Sigmoid colon (tissue), 7 donors: ENCODE data around the gene COQ7. TPM values are rescaled to one million over a fixed set of nuclear protein-coding genes. Genes with fewer than 3 reads are reported as not detected.

ENCODE experiments used
- DNase-seq: peaks from one replicate; pipeline ENCODE4 v3.0.0-alpha.2; 2019
- H3K27ac ChIP-seq, 4 donors: fragments of 200-600 bp; sonication (generic); one replicate each; pipeline ENCODE4 v1.5.1; 2016 to 2019; ENCODE audit warnings: mild to moderate bottlenecking in 1 of 4
- H3K27me3 ChIP-seq, 3 donors: fragments of 200-600 bp; sonication (generic); one replicate each; pipeline ENCODE4 v1.5.1; 2019; ENCODE audit warnings: mild to moderate bottlenecking in 1 of 3
- H3K36me3 ChIP-seq, 4 donors: fragments of 200-600 bp; sonication (generic); one replicate each; pipeline ENCODE4 v1.5.1; 2016 to 2019
- H3K4me1 ChIP-seq, 4 donors: fragments of 200-600 bp; sonication (generic); one replicate each; pipeline ENCODE4 v1.5.1; 2017 to 2019
- H3K4me3 ChIP-seq, 4 donors: fragments of 200-600 bp; sonication (generic); one replicate each; pipeline ENCODE4 v1.5.1; 2017 to 2019; ENCODE audit warnings: mild to moderate bottlenecking in 2 of 4, moderate library complexity in 1 of 4
- H3K9me3 ChIP-seq, 4 donors: fragments of 200-600 bp in 3 of 4; sonication (generic) in 3 of 4; one replicate each; pipeline versions ENCODE4 v1.5.1 to v1.6.1; 2013 to 2019
- EP300 ChIP-seq, 4 donors: sonication (generic); formaldehyde crosslinking; IDR thresholded peaks; one replicate each; pipeline ENCODE4 v1.6.1; 2017; ENCODE audit warnings: antibody characterized with exemption in 4 of 4
- POLR2A ChIP-seq, 2 donors: fragments of 450-650 bp; IDR thresholded peaks; one replicate each; pipeline ENCODE4 v1.6.1; 2016; ENCODE audit warnings: antibody characterized with exemption in 2 of 2, mild to moderate bottlenecking in 2 of 2, moderate library complexity in 2 of 2
- POLR2AphosphoS5 ChIP-seq, 4 donors: sonication (generic); formaldehyde crosslinking; IDR thresholded peaks; one replicate each; pipeline ENCODE4 v1.6.1; 2017; ENCODE audit warnings: antibody characterized with exemption in 4 of 4
- WGBS, 2 donors: extraction: QIAGEN DNeasy Blood & Tissue Kit; methylation state at CpG; one replicate each; pipeline ENCODE4 v1.1.7; 2013; 5-methylcytosine and 5-hydroxymethylcytosine counted together
- intact Hi-C: fragments of 100-400 bp; cut with DNase I; formaldehyde crosslinking; loops from one replicate; pipeline ENCODE4 v1.15.1; 2023
- polyA plus RNA-seq, 3 donors: library from polyadenylated mRNA; stranded (reverse); fragments of 200-250 nt; gene quantifications; one replicate each; pipeline ENCODE4 v1.2.3, GENCODE V29; 2013
- total RNA-seq, 4 donors: library from RNA; depleted of rRNA; stranded (reverse); fragments of >200 nt; gene quantifications; one replicate each; pipeline ENCODE4 v1.1.0, GENCODE V29; 2016
- TF ChIP-seq, protein P1 (sequence below), 4 experiments: fragments of 450-650 bp in 3 of 4; fragments of 200-600 bp in 1 of 4; IDR thresholded peaks; one replicate each; pipeline ENCODE4 v1.5.1; 2016 to 2019; ENCODE audit warnings: antibody characterized with exemption in 4 of 4, mild to moderate bottlenecking in 3 of 4, moderate library complexity in 2 of 4
- donor health status: healthy with polysubstance abuse.
- donor health status: Bipolar disorder and iron deficiency.
- donor health status: healthy.

Gene COQ7
- total and polyA plus RNA-seq, 7 donors, result 14.4 to 22.2 (median 19.7) TPM

DNA sequence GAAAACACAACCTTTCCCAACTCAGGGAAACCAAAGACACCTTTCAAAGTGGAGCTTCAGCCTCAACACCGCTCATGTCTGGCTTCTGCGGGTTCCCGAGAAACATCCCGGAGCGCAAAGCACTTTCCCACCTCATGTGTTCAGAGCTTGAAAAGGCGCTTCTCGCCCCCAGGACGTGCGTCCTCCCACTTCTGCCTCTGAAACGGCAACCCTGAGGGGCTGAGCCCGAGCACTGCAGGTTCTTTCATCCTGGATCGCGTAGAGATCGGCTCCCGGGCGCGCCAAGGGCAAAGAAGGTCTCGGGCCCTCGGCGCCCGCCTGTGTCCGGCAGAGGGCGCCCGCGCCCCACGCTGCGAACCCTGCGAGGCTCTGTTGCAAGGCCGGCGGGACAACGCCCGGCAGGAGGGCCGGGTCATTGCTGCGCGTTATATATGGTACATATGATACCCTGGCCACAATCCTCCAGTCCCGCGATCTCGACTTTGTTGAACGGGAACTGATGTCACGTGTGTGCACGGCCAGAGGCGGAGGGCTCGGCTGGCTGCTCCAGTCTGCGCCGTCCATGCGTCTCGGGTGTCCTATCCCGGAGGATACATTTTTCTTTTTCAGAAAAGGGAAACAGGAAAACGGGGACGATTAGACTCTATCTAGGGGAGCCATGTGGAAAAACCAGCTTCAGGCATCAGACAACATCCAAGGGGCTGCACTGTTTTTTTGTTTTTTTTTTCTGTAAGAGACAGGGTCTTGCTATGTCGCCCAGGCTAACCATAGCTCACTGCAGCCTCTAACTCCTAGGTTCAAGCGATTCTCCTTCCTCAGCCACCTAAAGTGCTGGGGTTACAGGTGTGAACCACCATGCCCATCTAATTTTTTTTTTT lies 19.1 kb downstream of the COQ7 start:
- DNase-seq, result peak; percentile 90
- Histone ChIP-seq H3K9me3 (no peaks in the 10 kb centered on the region), H3K4me1 (peaks cover 0 to 16% (median 7%) of the 10 kb centered on the region in 4 donors), H3K4me3 (peak overlapping the region; percentile 26 to 49 (median 44)), H3K27me3 (no peaks in the 10 kb centered on the region), H3K36me3 (peaks cover 0 to 8% (median 0%) of the 10 kb centered on the region in 4 donors), H3K27ac (peak overlapping the region in 3 of 4 donors; percentile 4 to 44 (median 40))
- intact Hi-C loops, result loop anchor here (1.0 to 2.0 kb wide), 3 partner anchors 26 to 289 kb away; partner anchors contain the start of gene ITPRIPL2
- 4 to 6% methylated on average over 52 of the region's 52 CpGs for WGBS, 2 donors
- no peak for TF ChIP-seq POLR2A (IDR thresholded peaks at IDR 0.05)
- TF ChIP-seq, protein P1, sequence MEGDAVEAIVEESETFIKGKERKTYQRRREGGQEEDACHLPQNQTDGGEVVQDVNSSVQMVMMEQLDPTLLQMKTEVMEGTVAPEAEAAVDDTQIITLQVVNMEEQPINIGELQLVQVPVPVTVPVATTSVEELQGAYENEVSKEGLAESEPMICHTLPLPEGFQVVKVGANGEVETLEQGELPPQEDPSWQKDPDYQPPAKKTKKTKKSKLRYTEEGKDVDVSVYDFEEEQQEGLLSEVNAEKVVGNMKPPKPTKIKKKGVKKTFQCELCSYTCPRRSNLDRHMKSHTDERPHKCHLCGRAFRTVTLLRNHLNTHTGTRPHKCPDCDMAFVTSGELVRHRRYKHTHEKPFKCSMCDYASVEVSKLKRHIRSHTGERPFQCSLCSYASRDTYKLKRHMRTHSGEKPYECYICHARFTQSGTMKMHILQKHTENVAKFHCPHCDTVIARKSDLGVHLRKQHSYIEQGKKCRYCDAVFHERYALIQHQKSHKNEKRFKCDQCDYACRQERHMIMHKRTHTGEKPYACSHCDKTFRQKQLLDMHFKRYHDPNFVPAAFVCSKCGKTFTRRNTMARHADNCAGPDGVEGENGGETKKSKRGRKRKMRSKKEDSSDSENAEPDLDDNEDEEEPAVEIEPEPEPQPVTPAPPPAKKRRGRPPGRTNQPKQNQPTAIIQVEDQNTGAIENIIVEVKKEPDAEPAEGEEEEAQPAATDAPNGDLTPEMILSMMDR (IDR thresholded peaks at IDR 0.05), result peak; percentile 91 to 99 (median 96)
- no peak for TF ChIP-seq EP300 (IDR thresholded peaks at IDR 0.05)
- TF ChIP-seq POLR2AphosphoS5 (IDR thresholded peaks at IDR 0.05), result peak in 3 of 4 donors; percentile 33 to 41 (median 39)

DNA sequence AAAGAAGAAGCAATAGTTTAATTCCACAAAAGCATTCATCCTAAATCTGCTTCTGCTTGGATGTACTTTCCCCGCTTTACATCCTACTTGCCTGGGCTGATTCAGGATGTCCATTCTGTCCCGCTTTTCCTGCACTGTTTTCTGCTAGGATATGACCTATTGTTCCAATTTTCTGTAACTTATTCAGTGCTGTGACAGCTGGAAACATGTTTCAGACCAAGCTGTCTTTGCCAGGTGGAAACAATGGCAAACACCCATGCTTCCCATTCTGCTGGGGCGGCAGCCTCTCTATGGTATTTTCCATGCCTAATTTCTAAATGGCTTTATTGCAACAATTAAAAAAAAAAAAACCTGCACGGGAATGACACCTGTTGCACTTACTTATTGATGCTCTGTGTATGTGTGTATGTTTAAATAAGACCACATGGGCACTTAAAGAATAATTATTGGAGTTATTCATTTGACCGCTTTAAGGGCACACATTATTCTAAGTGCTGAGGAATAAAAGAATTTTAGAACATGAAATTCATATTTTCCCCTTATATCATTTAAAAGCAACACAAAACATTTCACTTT lies 21.0 kb downstream of the COQ7 start:
- Histone ChIP-seq H3K36me3 (no peaks in the 10 kb centered on the region), H3K27ac (no peak overlapping the region), H3K4me3 (no peak overlapping the region), H3K4me1 (peaks cover 0 to 16% (median 7%) of the 10 kb centered on the region in 4 donors), H3K9me3 (no peaks in the 10 kb centered on the region), H3K27me3 (no peaks in the 10 kb centered on the region)
- WGBS, 2 donors, result 37 to 71% methylated on average over 5 of the region's 5 CpGs
- intact Hi-C loops, result no loop called here
- TF ChIP-seq, protein P1 (IDR thresholded peaks at IDR 0.05), result no peak
- TF ChIP-seq POLR2AphosphoS5 (IDR thresholded peaks at IDR 0.05) (no peak), EP300 (IDR thresholded peaks at IDR 0.05) (no peak), POLR2A (IDR thresholded peaks at IDR 0.05) (no peak)
- no peak for DNase-seq

DNA sequence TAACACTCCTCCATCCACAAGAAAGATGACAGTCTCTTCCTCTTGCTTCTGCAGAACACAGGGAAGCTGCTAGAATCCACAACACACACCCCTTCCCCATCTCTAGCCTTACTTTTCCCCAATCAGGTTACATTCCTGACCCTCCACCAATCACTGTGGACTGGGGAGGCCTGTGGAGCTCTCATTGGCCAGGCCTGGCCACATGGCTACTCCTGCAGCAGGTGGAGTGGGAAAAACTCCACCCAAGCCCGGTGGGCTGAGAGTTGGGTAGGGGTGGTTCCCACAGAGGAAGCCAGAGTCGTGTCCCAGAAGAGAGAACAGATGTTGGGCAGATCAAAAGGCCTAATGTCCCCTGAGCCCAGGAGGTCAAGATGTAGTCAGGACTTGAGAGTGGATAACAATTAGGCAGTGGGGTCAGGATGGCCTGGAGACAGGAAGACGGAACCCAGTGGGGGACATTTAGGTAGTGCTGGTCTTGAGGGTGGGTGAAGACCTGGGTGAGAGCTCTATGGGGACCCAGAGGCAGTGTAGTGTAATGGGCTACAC lies 22.1 kb downstream of the COQ7 start:
- TF ChIP-seq EP300 (IDR thresholded peaks at IDR 0.05) (no peak), POLR2AphosphoS5 (IDR thresholded peaks at IDR 0.05) (no peak), POLR2A (IDR thresholded peaks at IDR 0.05) (no peak)
- TF ChIP-seq, protein P1 (IDR thresholded peaks at IDR 0.05), result no peak
- Histone ChIP-seq H3K4me3 (no peak overlapping the region), H3K4me1 (peaks cover 0 to 12% (median 7%) of the 10 kb centered on the region in 4 donors), H3K27me3 (no peaks in the 10 kb centered on the region), H3K36me3 (no peaks in the 10 kb centered on the region), H3K27ac (no peak overlapping the region), H3K9me3 (no peaks in the 10 kb centered on the region)
- WGBS, 2 donors, result 83 to 86% methylated on average over 3 of the region's 3 CpGs
- no peak for DNase-seq
- intact Hi-C loops, result no loop called here

DNA sequence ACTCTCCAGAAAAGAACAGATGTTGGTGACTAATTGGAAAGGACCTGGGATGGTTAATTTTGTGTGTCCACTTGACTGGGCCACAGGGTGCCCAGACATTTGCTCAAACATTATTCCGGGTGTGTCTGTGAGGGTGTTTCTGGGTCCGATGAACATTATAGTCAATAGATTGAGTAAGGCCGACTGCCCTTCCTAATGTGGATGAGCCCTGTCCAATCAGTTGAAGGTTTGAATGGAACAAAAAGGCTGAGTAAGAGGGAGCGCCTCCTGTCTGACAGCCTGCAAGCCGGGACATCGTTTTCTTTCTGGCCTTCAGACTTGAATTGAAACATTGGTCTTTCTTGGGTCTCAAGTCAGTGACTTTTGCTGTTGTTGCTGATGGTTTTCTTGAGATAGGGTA lies 23.5 kb downstream of the COQ7 start:
- Histone ChIP-seq H3K4me1 (peaks cover 0 to 9% (median 5%) of the 10 kb centered on the region in 4 donors), H3K36me3 (no peaks in the 10 kb centered on the region), H3K27ac (no peak overlapping the region), H3K4me3 (no peak overlapping the region), H3K27me3 (no peaks in the 10 kb centered on the region), H3K9me3 (no peaks in the 10 kb centered on the region)
- intact Hi-C loops, result no loop called here
- TF ChIP-seq EP300 (IDR thresholded peaks at IDR 0.05), result no peak
- TF ChIP-seq POLR2A (IDR thresholded peaks at IDR 0.05), result no peak
- no peak for TF ChIP-seq POLR2AphosphoS5 (IDR thresholded peaks at IDR 0.05)
- TF ChIP-seq, protein P1 (IDR thresholded peaks at IDR 0.05), result no peak
- WGBS, 2 donors, result 94 to 96% methylated on average over 6 of the region's 6 CpGs
- DNase-seq, result no peak
